OCI-LY7 (cell line): ENCODE measurements around the gene SLC16A10.

Experiments used
- EZH2phosphoT487 ChIP-seq: fragments of 200-600 bp; sonication (generic); IDR thresholded peaks from 2 replicates; pipeline ENCODE4 v1.6.1; 2018; ENCODE audit warnings: low read depth, borderline replicate concordance, mild to moderate bottlenecking, mixed run types, antibody characterized with exemption, low read length, moderate library complexity, mixed read lengths
- TF ChIP-seq, protein P1 (sequence below): fragments of 200-600 bp; sonication (generic); conservative IDR thresholded peaks from 2 replicates; pipeline ENCODE4 v1.5.1; 2014; ENCODE audit warnings: mild to moderate bottlenecking, antibody characterized with exemption, low read length, moderate library complexity, mixed read lengths

DNA sequence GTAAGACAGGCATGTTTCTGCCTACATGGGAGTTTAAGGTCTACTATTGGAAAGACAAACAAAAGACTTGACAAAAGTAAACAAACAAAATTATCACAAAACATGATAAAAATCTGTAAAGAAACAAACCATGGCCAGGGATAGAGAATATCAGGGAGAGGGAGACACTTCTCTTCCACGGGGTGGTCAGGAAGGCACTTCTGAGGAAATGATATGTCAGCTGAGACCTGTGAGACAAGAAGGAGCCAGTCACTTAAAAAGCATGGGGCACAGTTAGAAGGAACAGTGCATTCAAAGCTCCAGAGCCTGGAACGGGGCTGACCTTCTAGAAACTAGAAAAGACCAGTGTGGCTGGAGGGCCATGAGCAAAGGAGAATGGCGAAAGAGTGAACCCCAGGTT lies 35.1 kb upstream of the SLC16A10 start:
- TF ChIP-seq, protein P1, sequence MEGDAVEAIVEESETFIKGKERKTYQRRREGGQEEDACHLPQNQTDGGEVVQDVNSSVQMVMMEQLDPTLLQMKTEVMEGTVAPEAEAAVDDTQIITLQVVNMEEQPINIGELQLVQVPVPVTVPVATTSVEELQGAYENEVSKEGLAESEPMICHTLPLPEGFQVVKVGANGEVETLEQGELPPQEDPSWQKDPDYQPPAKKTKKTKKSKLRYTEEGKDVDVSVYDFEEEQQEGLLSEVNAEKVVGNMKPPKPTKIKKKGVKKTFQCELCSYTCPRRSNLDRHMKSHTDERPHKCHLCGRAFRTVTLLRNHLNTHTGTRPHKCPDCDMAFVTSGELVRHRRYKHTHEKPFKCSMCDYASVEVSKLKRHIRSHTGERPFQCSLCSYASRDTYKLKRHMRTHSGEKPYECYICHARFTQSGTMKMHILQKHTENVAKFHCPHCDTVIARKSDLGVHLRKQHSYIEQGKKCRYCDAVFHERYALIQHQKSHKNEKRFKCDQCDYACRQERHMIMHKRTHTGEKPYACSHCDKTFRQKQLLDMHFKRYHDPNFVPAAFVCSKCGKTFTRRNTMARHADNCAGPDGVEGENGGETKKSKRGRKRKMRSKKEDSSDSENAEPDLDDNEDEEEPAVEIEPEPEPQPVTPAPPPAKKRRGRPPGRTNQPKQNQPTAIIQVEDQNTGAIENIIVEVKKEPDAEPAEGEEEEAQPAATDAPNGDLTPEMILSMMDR: no peak
- TF ChIP-seq EZH2phosphoT487: no peak
